ENCODE data around the gene COL4A5. TPM values are rescaled to one million over a fixed set of nuclear protein-coding genes. Genes with fewer than 3 reads are reported as not detected.

COL4A5 gene
- total and polyA plus RNA-seq, 2 of the 13 experiments (the other 11 are each of a cell fraction or from before 2014, with no cell fraction given) = 39.5 to 45.5 TPM

DNA sequence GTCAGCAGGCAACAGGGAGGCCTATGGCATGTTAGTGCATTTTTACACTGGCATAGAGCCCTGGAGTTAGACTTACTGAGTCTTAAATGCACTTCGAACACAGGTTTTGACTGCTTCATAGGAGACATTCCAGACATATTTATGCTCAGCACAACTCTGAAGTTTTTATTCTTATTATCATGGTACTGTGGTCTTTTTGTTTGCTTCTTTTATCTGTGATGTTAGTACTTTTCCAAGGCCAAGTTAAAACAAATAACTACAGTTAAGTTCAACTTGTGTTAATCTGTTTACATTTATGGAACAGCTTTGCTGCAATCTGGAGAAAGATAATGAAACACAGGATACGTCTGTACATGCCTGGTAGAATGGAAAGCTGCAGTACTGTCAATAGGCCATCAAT is 76.5 kb downstream of the COL4A5 start (continued):
- TF ChIP-seq ZNF260 (CRISPR knock-in tag; IDR thresholded peaks at IDR 0.05; ENCODE audit: borderline replicate concordance, low read depth) (no peak), POGZ (CRISPR knock-in tag; IDR thresholded peaks at IDR 0.05) (0 out of 2 replicates have a peak, but pooled peaks have one; percentile 34), TEAD3 (CRISPR knock-in tag; optimal IDR thresholded peaks at IDR 0.05; ENCODE audit: borderline replicate concordance) (peak; percentile 79), SMAD1 (CRISPR knock-in tag; IDR thresholded peaks at IDR 0.05; ENCODE audit: borderline replicate concordance, low read depth) (no peak), HNRNPL (IDR thresholded peaks at IDR 0.05; ENCODE audit: low read depth, low read length) (no peak), FOXA3 (CRISPR knock-in tag; IDR thresholded peaks at IDR 0.05) (peak; percentile 89), ATF7-NPFF (CRISPR knock-in tag; IDR thresholded peaks at IDR 0.05; ENCODE audit: low read depth) (no peak), ZNF547 (CRISPR knock-in tag; IDR thresholded peaks at IDR 0.05) (no peak), EP300 (IDR thresholded peaks at IDR 0.05; ENCODE audit: low read depth in 2 of 2, low read length in 2 of 2) (peak in 1 of 2 experiments; percentile 93; a peak in 2 of 4 replicates), EP300 (CRISPR knock-in tag; IDR thresholded peaks at IDR 0.05; ENCODE audit: borderline replicate concordance) (peak; percentile 54; the same call in 1 of the 2 replicates), ZNF331 (CRISPR knock-in tag; IDR thresholded peaks at IDR 0.05) (peak; percentile 58; the same call in 1 of the 2 replicates)
- TF ChIP-seq, protein P1, sequence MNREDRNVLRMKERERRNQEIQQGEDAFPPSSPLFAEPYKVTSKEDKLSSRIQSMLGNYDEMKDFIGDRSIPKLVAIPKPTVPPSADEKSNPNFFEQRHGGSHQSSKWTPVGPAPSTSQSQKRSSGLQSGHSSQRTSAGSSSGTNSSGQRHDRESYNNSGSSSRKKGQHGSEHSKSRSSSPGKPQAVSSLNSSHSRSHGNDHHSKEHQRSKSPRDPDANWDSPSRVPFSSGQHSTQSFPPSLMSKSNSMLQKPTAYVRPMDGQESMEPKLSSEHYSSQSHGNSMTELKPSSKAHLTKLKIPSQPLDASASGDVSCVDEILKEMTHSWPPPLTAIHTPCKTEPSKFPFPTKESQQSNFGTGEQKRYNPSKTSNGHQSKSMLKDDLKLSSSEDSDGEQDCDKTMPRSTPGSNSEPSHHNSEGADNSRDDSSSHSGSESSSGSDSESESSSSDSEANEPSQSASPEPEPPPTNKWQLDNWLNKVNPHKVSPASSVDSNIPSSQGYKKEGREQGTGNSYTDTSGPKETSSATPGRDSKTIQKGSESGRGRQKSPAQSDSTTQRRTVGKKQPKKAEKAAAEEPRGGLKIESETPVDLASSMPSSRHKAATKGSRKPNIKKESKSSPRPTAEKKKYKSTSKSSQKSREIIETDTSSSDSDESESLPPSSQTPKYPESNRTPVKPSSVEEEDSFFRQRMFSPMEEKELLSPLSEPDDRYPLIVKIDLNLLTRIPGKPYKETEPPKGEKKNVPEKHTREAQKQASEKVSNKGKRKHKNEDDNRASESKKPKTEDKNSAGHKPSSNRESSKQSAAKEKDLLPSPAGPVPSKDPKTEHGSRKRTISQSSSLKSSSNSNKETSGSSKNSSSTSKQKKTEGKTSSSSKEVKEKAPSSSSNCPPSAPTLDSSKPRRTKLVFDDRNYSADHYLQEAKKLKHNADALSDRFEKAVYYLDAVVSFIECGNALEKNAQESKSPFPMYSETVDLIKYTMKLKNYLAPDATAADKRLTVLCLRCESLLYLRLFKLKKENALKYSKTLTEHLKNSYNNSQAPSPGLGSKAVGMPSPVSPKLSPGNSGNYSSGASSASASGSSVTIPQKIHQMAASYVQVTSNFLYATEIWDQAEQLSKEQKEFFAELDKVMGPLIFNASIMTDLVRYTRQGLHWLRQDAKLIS (CRISPR knock-in tag; IDR thresholded peaks at IDR 0.05) = no peak
- TF ChIP-seq, protein P2, sequence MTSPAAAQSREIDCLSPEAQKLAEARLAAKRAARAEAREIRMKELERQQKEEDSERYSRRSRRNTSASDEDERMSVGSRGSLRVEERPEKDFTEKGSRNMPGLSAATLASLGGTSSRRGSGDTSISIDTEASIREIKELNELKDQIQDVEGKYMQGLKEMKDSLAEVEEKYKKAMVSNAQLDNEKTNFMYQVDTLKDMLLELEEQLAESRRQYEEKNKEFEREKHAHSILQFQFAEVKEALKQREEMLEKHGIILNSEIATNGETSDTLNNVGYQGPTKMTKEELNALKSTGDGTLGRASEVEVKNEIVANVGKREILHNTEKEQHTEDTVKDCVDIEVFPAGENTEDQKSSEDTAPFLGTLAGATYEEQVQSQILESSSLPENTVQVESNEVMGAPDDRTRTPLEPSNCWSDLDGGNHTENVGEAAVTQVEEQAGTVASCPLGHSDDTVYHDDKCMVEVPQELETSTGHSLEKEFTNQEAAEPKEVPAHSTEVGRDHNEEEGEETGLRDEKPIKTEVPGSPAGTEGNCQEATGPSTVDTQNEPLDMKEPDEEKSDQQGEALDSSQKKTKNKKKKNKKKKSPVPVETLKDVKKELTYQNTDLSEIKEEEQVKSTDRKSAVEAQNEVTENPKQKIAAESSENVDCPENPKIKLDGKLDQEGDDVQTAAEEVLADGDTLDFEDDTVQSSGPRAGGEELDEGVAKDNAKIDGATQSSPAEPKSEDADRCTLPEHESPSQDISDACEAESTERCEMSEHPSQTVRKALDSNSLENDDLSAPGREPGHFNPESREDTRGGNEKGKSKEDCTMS (CRISPR knock-in tag; conservative IDR thresholded peaks at IDR 0.05) = no peak
- TF ChIP-seq, protein P3, sequence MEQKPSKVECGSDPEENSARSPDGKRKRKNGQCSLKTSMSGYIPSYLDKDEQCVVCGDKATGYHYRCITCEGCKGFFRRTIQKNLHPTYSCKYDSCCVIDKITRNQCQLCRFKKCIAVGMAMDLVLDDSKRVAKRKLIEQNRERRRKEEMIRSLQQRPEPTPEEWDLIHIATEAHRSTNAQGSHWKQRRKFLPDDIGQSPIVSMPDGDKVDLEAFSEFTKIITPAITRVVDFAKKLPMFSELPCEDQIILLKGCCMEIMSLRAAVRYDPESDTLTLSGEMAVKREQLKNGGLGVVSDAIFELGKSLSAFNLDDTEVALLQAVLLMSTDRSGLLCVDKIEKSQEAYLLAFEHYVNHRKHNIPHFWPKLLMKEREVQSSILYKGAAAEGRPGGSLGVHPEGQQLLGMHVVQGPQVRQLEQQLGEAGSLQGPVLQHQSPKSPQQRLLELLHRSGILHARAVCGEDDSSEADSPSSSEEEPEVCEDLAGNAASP (CRISPR knock-in tag; IDR thresholded peaks at IDR 0.05; ENCODE audit: borderline replicate concordance) = peak; percentile 28; the same call in 1 of the 2 replicates
- TF ChIP-seq, protein P4, sequence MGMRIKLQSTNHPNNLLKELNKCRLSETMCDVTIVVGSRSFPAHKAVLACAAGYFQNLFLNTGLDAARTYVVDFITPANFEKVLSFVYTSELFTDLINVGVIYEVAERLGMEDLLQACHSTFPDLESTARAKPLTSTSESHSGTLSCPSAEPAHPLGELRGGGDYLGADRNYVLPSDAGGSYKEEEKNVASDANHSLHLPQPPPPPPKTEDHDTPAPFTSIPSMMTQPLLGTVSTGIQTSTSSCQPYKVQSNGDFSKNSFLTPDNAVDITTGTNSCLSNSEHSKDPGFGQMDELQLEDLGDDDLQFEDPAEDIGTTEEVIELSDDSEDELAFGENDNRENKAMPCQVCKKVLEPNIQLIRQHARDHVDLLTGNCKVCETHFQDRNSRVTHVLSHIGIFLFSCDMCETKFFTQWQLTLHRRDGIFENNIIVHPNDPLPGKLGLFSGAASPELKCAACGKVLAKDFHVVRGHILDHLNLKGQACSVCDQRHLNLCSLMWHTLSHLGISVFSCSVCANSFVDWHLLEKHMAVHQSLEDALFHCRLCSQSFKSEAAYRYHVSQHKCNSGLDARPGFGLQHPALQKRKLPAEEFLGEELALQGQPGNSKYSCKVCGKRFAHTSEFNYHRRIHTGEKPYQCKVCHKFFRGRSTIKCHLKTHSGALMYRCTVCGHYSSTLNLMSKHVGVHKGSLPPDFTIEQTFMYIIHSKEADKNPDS (CRISPR knock-in tag; IDR thresholded peaks at IDR 0.05) = 0 out of 2 replicates have a peak, but pooled peaks have one; percentile 23
- TF ChIP-seq, protein P5, sequence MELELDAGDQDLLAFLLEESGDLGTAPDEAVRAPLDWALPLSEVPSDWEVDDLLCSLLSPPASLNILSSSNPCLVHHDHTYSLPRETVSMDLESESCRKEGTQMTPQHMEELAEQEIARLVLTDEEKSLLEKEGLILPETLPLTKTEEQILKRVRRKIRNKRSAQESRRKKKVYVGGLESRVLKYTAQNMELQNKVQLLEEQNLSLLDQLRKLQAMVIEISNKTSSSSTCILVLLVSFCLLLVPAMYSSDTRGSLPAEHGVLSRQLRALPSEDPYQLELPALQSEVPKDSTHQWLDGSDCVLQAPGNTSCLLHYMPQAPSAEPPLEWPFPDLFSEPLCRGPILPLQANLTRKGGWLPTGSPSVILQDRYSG (CRISPR knock-in tag; IDR thresholded peaks at IDR 0.05) = no peak
- TF ChIP-seq, protein P6, sequence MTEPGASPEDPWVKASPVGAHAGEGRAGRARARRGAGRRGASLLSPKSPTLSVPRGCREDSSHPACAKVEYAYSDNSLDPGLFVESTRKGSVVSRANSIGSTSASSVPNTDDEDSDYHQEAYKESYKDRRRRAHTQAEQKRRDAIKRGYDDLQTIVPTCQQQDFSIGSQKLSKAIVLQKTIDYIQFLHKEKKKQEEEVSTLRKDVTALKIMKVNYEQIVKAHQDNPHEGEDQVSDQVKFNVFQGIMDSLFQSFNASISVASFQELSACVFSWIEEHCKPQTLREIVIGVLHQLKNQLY (CRISPR knock-in tag; IDR thresholded peaks at IDR 0.05) = no peak

Measured in HepG2 (cell line).